HepG2 (cell line): Measurements from ENCODE around the gene ZKSCAN5. TPM values are rescaled to one million over a fixed set of nuclear protein-coding genes. Genes with fewer than 3 reads are reported as not detected.

Experiments
- ATAC-seq: fragments of 200-7000 bp; cut with Tn5 transposase; 3 replicates; pipeline ENCODE4 v1.9.1; 2020; ENCODE audit warnings: mild to moderate bottlenecking, moderate library complexity
- BruUV-seq: library from RNA; stranded (reverse); fragments of 400-500 nt; replicated peaks from 2 replicates; lab custom pipeline; 2021; lab: Mats Ljungman, UMichigan
- CTCF ChIA-PET: fragments of 300-600 bp; formaldehyde crosslinking; extraction: SDS; loops from one replicate; lab custom pipeline; 2021; ENCODE audit warnings: low total read pairs, inconsistent platforms, low intra/inter-chr PET ratio; lab: Yijun Ruan, JAX
- POLR2A ChIA-PET: fragments of 350-600 bp; sonication (Branson Sonifier 250); formaldehyde crosslinking; loops from one replicate; lab custom pipeline; 2020; ENCODE audit warnings: antibody characterized with exemption, inconsistent platforms; lab: Yijun Ruan, JAX
- DNase-seq: peaks from one replicate; pipeline ENCODE4 v3.0.0-alpha.2; 2015; ENCODE audit warnings: low spot score
- FAIRE-seq: peaks from 3 replicates; lab custom pipeline; 2011; peaks lifted over from hg19 to GRCh38; lab: Jason Lieb, UNC
- H2AFZ ChIP-seq: one replicate; pipeline ENCODE4 v1.6.1; 2011; ENCODE audit warnings: low read length, inconsistent platforms
- H3K27ac ChIP-seq: fragments of 300-600 bp; 3 replicates; pipeline ENCODE4 v1.8.0; 2011; ENCODE audit warnings: mixed run types, mild to moderate bottlenecking, mixed read lengths, low read length, inconsistent platforms; ENCODE audit not compliant: insufficient read depth; ENCODE audit errors: extremely low read length
- H3K27me3 ChIP-seq, 2 experiments: fragments of 200-600 bp in 1 of 2; 2 replicates in 1 of 2; 3 replicates in 1 of 2; pipeline versions ENCODE4 v1.6.0 to v1.8.0; 2011; ENCODE audit warnings: low read length in 2 of 2, mild to moderate bottlenecking in 2 of 2, moderate library complexity in 2 of 2, inconsistent platforms in 1 of 2; ENCODE audit not compliant: insufficient read depth in 2 of 2, control insufficient read depth in 1 of 2
- H3K36me3 ChIP-seq, 2 experiments: fragments of 200-600 bp in 1 of 2; replicated peaks in 1 of 2; 2 replicates in 1 of 2; 3 replicates in 1 of 2; pipeline versions ENCODE4 v1.5.1 to v1.8.0; 2011; ENCODE audit warnings: low read length in 2 of 2, inconsistent platforms in 1 of 2; ENCODE audit not compliant: insufficient read depth in 2 of 2, control insufficient read depth in 1 of 2
- H3K4me1 ChIP-seq: 2 replicates; pipeline ENCODE4 v1.5.1; 2012; ENCODE audit warnings: low read length, inconsistent platforms; ENCODE audit not compliant: insufficient read depth
- H3K4me2 ChIP-seq: 2 replicates; pipeline ENCODE4 v1.6.0; 2011; ENCODE audit warnings: low read depth, low read length, inconsistent platforms
- H3K4me3 ChIP-seq, 3 experiments: fragments of 200-600 bp in 1 of 3; sonication (generic), shearing (Covaris generic) in 1 of 3; replicated peaks in 1 of 3; 2 replicates each; pipeline ENCODE4 v1.5.1; 2011 to 2016; ENCODE audit warnings: low read length in 3 of 3, inconsistent platforms in 2 of 3, low read depth in 2 of 3, mild to moderate bottlenecking in 2 of 3, control low read depth in 1 of 3, mixed read lengths in 1 of 3; ENCODE audit not compliant: insufficient read depth in 1 of 3
- H3K79me2 ChIP-seq: one replicate; pipeline ENCODE4 v1.6.1; 2011; ENCODE audit warnings: low read length, inconsistent platforms; ENCODE audit not compliant: insufficient read depth
- H3K9ac ChIP-seq: 2 replicates; pipeline ENCODE4 v1.6.0; 2011; ENCODE audit warnings: mild to moderate bottlenecking, low read depth, low read length, inconsistent platforms; ENCODE audit not compliant: insufficient read depth
- H3K9me3 ChIP-seq: 2 replicates; pipeline ENCODE4 v1.5.1; 2012; ENCODE audit warnings: mild to moderate bottlenecking, low read length
- H4K20me1 ChIP-seq: 2 replicates; pipeline ENCODE4 v1.6.0; 2011; ENCODE audit warnings: inconsistent platforms, mild to moderate bottlenecking, low read length, moderate library complexity; ENCODE audit not compliant: insufficient read depth
- AGO2 ChIP-seq: fragments of 200-400 bp; formaldehyde crosslinking; optimal IDR thresholded peaks from 2 replicates; pipeline ENCODE3; 2017; ENCODE audit warnings: mild to moderate bottlenecking, low read depth, low read length, moderate library complexity
- GABPB1 ChIP-seq: IDR thresholded peaks from 2 replicates; pipeline ENCODE4 v1.6.1; 2016; ENCODE audit warnings: mild to moderate bottlenecking, missing genetic modification reagents, moderate library complexity, missing compliant biosample characterization
- MYNN ChIP-seq: sonication (generic); formaldehyde crosslinking; IDR thresholded peaks from 2 replicates; pipeline ENCODE4 v1.4.0; 2020; ENCODE audit warnings: mild to moderate bottlenecking, low read depth, missing genetic modification reagents
- XBP1 ChIP-seq: sonication (generic); formaldehyde crosslinking; IDR thresholded peaks from 2 replicates; pipeline ENCODE4 v1.5.0; 2020; ENCODE audit warnings: missing genetic modification reagents
- ZNF570 ChIP-seq: sonication (generic); formaldehyde crosslinking; IDR thresholded peaks from 2 replicates; pipeline ENCODE4 v1.4.0; 2020; ENCODE audit warnings: mild to moderate bottlenecking, missing genetic modification reagents, borderline replicate concordance
- ZNF572 ChIP-seq: sonication (generic); formaldehyde crosslinking; IDR thresholded peaks from 2 replicates; pipeline ENCODE4 v1.5.1; 2020; ENCODE audit warnings: mild to moderate bottlenecking, missing genetic modification reagents
- WGBS: methylation state at CpG from one replicate; pipeline ENCODE4 v1.1.6; 2017; ENCODE audit warnings: low lambda C conversion rate; 5-methylcytosine and 5-hydroxymethylcytosine counted together
- in situ Hi-C: cut with HindIII; loops from 2 replicates; pipeline ENCODE4 v1.10.0; 2017; ENCODE audit warnings: low pct_unique_long_range_greater_than_20kb; ENCODE audit not compliant: extremely low pct_ligation_motif_present
- intact Hi-C: fragments of 100-400 bp; cut with micrococcal nuclease; formaldehyde crosslinking; loops from one replicate; pipeline ENCODE4 v1.10.0; 2022; ENCODE audit not compliant: unreplicated experiment
- polyA plus RNA-seq, 8 experiments: library from polyadenylated mRNA; depleted of rRNA in 3 of 8; stranded (reverse) in 7 of 8; unstranded in 1 of 8; fragments of >200 nt; fragmentation: Illumina TruSeq in 4 of 8; extraction: Trizol in 4 of 8; gene quantifications; 2 replicates each; pipeline versions ENCODE4 v1.2.1 to v1.2.3, GENCODE V29; 2011 to 2016; ENCODE audit warnings: low read depth in 4 of 8, missing spikeins in 1 of 8, mixed read lengths in 1 of 8; ENCODE audit not compliant: insufficient read depth in 1 of 8
- total RNA-seq, 5 experiments: library from RNA; depleted of rRNA; stranded (reverse); fragments of >200 nt; fragmentation: Illumina TruSeq; extraction: Trizol; gene quantifications; 2 replicates each; pipeline ENCODE4 v1.2.3, GENCODE V29; 2016; ENCODE audit warnings: low read depth in 1 of 5

The ZKSCAN5 gene
- total and polyA plus RNA-seq, 2 of the 13 experiments (the other 11 are each of a cell fraction or from before 2014, with no cell fraction given) = 5.5 to 11.7 TPM

DNA sequence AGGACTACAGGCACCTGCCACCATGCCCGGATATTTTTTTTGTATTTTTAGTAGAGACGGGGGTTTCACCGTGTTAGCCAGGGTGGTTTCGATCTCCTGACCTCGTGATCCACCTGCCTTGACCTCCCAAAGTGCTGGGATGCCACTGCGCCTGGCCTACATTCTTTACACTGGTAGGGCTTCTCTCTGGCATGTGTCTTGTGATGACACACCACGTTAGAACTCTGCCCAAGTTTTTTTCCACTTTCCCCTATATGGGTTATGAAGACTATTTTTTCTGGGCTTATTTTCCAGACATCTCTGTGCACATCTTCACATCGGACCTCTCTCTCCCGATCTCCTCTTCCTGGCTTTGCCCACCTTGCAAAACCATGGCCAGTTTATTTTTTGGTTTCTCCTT lies 36.8 kb downstream of the ZKSCAN5 start:
- H3K27ac ChIP-seq = no peak overlapping the region
- H3K79me2 ChIP-seq = no peaks in the 10 kb centered on the region
- no peak overlapping the region for H3K4me3 ChIP-seq
- no TSS peak for BruUV-seq
- H3K27me3 ChIP-seq = no peaks in the 10 kb centered on the region
- TF ChIP-seq ZNF572 (CRISPR knock-in tag) (no peak), XBP1 (CRISPR knock-in tag) (no peak)
- H3K4me1 ChIP-seq = peaks cover 9% of the 10 kb centered on the region
- FAIRE-seq (no peak), DNase-seq (no peak), ATAC-seq (no peak; the same call in 2 of the 3 replicates)
- no peaks in the 10 kb centered on the region for H3K9me3 ChIP-seq
- no peak overlapping the region for H2AFZ ChIP-seq
- ChIA-PET CTCF (no interaction called here), POLR2A (interaction anchor here (1.6 kb wide), 1 partner anchor 17 kb away, joined by 5 read pairs; the partner anchor contains the start of gene ZNF655)
- intact Hi-C loops (no loop called here), in situ Hi-C loops (no loop called here)
- 58% methylated on average over 9 of the region's 9 CpGs for WGBS
- H4K20me1 ChIP-seq = no peaks in the 10 kb centered on the region
- H3K4me2 ChIP-seq = no peak overlapping the region
- peaks cover 0 to under 1% of the 10 kb centered on the region in 2 experiments; a peak in 1 of 5 replicates for H3K36me3 ChIP-seq
- no peak overlapping the region for H3K9ac ChIP-seq

DNA sequence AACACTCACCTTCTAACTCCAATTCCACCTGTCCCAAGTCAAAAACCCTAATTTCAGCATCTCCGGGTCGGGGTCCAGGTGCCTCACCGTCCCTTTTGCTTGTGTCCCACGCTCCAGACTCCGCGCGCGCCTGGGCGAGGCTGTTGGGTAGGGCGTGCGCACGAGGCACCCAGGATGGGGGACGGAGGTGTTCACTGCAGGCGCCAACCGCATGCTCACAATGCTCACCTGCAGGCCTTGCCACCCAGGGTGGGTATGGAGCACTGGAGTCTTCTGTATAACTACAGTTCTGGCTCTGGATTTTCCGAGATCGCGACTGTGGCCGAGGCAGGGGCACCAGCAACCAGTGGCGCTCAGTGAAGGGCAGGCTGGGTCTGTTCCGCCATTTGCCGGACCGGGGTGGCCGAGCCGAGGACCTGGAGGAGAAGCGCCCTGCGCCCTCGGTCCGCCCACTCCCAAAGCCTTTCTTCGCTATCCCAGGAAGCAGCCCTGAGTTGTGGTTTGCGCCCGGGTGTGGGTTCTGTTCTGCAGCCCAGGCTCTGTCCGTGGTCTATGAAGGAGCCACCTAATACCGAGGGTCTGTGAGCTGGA lies 38.7 kb downstream of the ZKSCAN5 start:
- H3K4me1 ChIP-seq = peaks cover 9% of the 10 kb centered on the region
- DNase-seq = no peak
- in situ Hi-C loops = no loop called here
- ChIA-PET CTCF (no interaction called here), POLR2A (no interaction called here)
- H2AFZ ChIP-seq = no peak overlapping the region
- no peaks in the 10 kb centered on the region for H3K79me2 ChIP-seq
- over 99% methylated on average over 13 of the region's 34 CpGs for WGBS
- no peaks in the 10 kb centered on the region for H4K20me1 ChIP-seq
- no peak overlapping the region for H3K27ac ChIP-seq
- ATAC-seq = no peak
- H3K27me3 ChIP-seq = no peaks in the 10 kb centered on the region
- H3K9ac ChIP-seq = no peak overlapping the region
- H3K36me3 ChIP-seq = peaks cover 3 to 7% of the 10 kb centered on the region in 2 experiments; a peak in 2 of 5 replicates
- no peak for FAIRE-seq
- H3K4me2 ChIP-seq = no peak overlapping the region
- H3K4me3 ChIP-seq = no peak overlapping the region
- BruUV-seq = no TSS peak
- TF ChIP-seq GABPB1 (no peak), AGO2 (peak; percentile 80), ZNF570 (no peak), MYNN (CRISPR knock-in tag) (no peak)
- TF ChIP-seq, all 625 proteins: peak for 1
- no peaks in the 10 kb centered on the region for H3K9me3 ChIP-seq
- intact Hi-C loops = no loop called here
